K562 treated with DMSO at 1 percent for 24 hours (cell line): ENCODE measurements around the gene ATG9A. TPM values are rescaled to one million over a fixed set of nuclear protein-coding genes. Genes with fewer than 3 reads are reported as not detected.

Experiments
- total RNA-seq: library from RNA; unstranded; fragments of 300-600 nt; gene quantifications from 2 replicates; pipeline ENCODE4 v1.2.3, GENCODE V29; 2022; ENCODE audit warnings: low read depth; ENCODE audit not compliant: insufficient read depth

ATG9A gene, protein sequence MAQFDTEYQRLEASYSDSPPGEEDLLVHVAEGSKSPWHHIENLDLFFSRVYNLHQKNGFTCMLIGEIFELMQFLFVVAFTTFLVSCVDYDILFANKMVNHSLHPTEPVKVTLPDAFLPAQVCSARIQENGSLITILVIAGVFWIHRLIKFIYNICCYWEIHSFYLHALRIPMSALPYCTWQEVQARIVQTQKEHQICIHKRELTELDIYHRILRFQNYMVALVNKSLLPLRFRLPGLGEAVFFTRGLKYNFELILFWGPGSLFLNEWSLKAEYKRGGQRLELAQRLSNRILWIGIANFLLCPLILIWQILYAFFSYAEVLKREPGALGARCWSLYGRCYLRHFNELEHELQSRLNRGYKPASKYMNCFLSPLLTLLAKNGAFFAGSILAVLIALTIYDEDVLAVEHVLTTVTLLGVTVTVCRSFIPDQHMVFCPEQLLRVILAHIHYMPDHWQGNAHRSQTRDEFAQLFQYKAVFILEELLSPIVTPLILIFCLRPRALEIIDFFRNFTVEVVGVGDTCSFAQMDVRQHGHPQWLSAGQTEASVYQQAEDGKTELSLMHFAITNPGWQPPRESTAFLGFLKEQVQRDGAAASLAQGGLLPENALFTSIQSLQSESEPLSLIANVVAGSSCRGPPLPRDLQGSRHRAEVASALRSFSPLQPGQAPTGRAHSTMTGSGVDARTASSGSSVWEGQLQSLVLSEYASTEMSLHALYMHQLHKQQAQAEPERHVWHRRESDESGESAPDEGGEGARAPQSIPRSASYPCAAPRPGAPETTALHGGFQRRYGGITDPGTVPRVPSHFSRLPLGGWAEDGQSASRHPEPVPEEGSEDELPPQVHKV
- total RNA-seq = 39.6 and 40.5 TPM in 2 replicates

DNA sequence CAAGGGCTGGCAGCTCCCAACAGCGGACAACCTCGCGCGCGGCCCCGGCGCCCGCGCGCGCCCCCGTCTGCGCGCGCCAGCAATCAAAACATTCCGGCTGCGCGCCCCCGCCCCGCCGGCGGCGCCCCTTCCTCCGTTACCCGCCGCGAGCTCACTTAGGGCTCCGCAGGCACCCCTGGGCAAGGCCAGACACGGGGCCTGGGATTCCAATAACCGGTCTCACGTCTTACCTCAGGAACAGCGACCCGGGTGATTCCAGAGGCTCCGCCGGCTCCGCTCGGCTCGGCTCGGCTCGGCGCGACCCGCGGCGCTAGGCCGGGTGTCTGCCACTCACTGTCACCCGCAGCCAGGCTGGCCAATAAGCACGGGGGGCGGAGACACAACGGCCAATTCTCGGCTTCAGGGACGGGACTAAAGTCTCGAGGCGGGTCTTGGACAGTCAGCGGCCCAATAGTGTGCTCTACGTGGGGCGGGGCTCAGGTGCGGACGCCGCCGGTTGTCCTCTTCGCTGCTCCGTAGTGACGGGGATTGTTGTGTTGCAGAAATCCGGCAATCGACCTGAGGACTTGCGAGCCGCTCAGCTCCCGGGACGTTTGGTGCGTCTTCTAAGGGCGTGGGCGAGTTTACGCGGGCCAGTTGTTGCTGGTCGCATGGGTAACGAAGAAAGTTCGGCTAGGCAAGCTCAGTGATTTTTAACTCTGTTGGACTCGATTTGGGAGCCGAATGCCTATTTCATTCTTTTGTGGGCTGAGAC lies at the start of gene ATG9A, which contains the start of gene ANKZF1:
Gene ATG9A, minus strand, starts transcription at position 332 of the 754 bp plus-strand sequence. CDS start 1,612 bp downstream, outside the sequence.
Gene ANKZF1, plus strand, starts transcription at position 502 of the 754 bp plus-strand sequence. CDS start 452 bp downstream, outside the sequence.

DNA sequence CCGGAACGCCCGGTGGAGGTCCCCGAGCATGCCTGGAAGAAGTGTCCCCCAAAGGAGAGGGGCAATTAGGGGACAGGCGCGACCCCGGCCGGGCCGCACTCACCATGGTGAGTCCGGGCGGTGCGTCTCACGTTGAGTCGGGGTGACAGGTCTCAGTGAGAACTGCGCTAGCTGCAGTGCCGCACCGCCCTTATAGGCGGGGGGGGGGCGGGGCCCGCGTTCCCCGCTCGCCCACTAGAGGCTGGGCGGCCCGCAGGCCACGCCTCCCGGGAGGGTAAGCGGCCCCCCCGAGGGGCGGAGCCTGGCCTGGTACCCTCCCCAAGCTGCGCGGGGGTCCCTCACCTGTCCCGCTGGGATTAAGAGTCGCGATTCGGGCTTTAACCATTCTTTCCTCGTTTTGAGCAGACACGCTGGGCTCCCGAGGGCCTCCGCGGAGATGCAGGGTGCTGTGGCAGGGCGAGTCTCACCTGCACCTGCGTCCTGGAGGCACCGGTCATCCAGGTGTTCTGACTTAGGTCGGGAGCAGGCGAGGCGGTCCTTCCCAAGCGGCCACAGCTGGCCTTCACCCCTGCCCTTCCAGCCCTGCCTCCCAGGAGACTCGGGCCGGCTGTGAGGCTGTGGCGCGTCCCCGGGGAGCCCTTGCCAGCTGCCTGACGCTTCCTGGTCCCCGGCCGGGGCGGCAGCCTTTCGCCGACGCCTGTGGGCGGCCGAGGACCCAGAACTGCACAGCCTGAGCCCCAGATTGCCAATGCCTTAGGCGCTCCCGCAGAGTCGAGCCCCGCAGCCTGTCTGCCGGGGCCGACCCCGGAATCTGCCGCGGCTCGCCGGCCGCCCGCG lies 24.5 kb upstream of the ATG9A start, which contains the start of gene TUBA4A:
Gene TUBA4A, minus strand, starts transcription at position 166 of the 837 bp plus-strand sequence. Its CDS starts 60 bp downstream, at position 106.

DNA sequence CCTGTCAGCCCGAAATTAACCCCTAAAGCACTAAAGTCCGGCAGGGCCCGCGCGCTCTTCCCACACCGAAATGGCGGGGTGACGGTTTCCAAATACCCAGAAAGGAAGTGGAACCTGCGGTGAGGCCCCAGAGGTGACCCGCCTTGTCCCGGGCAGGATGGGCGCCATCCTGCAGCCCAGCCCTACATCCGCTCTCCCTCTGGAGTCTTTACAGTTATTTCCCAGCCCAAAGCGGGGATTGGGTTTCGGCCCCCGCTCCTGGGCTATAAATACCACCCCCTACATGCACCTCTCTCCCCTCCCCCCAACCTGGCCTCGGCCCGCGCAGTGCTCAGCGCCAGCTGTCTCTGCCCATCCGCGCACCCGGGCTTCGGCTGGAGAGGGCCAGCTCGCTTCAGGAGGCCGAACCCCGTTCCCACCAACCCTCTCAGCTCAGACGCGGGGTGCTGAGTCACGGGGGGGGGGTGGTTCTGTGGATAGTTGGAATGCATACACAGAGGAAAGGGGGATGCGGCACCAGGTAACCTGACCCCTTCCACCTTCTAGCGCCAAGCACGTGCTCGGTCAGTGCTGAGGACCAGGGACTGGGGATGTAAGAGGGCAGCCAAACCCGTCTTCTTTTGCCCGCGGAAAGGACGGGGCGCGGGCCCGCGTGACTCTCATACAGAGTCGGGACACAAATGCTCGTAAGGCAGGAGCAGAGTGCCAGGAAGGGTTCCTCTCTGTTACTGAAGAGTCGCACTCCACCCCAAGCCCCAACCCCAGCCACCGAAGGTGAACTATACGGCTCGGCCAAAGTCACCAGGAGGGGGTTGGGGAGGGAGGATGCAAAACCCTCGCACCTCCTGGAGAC lies 23.7 kb upstream of the ATG9A start, which contains the start of gene TUBA4B:
Gene TUBA4B, plus strand, starts transcription at position 344 of the 853 bp plus-strand sequence. Its CDS starts 165 bp downstream, at position 509.

DNA sequence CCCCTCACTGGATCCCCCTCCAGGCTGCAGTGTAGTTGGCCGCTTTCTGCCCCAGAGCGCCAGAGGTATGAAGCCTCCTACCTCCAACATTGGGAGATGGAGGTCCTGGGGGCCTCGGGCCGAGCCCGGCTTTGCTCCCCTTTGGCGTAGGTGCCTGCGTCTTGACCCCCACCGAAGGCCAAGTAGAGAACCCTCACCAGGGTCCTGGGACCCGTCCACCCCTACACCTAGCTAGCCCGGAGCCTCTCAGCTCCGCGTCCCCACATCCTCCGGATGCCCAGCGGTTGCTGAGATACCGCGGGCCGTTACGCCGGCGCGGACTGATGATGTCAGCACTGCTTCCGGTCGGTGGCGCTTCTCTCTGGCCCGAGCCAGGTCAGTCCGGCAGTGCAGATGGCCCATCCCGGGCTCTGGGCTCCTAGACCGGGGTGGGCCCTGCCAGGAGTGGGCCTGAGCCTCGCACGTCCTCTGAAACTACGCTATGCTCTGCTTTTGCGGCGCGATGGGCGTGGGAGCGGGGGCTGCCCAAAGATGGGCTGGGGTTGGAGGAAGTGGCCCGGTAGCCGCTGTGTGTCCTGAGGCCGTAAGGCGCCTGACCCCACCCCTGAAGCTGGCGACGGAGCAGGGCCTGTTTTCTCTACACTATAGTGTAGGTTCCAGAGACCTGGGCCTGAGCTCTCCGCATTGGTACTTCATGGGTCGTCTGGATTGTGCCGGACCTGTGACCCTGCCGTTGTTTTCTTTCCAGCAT lies 15.9 kb upstream of the ATG9A start, which contains the start of the genes GLB1L and STK16:
Gene GLB1L, minus strand, starts transcription at position 297 of the 751 bp plus-strand sequence. CDS start 1,871 bp downstream, outside the sequence.
Gene STK16, plus strand, starts transcription at position 332 of the 751 bp plus-strand sequence. CDS start 521 bp downstream, outside the sequence.

DNA sequence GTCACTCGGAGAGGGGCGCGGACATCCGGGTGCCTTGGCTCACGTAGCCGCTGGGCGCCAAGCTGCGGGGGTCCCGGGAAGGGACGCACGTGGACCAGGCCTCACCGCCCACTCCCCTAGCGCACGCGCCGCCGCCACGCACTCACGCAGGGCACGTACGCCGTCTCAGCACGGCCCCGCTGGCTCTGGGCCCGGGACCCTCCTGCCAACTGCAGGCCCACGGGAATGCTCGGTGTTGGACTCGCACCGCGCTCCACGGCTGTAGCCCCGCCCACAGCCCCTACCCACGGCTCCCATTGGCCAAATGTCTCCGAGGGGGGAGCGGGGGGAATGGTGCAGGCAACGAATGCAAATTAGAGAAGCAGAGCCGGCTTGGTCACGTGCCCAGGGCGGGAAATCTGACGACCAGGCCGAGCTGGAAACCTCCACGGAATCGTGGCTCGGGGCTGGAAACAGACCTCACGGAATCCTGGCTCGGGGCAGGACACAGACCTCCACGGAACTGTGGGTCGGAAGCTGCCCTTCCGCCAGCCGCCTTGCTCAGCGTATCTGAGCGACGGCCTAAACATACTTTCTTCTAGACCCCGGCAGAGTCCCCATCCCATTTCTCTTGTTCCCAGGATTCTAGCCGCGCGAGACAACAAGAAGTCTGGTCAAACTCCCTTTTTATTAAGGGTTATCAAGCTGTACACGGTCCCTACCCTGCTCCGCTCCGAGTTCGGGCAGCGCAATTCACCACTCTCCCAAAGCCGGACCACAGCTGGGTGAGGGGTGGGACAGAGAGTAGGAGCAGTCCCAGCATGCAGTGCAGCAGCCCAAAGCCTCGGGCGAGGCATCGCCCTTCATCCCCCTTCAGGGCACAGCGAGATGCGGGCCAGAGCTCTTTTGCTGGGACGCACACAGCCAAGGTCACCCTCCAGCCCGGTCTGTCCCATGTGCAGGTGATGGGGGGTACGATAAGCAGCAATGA lies 10.4 kb downstream of the ATG9A start, which contains the start of gene ABCB6:
Gene ABCB6, minus strand, starts transcription at position 227 of the 970 bp plus-strand sequence. CDS start 285 bp downstream, outside the sequence.

DNA sequence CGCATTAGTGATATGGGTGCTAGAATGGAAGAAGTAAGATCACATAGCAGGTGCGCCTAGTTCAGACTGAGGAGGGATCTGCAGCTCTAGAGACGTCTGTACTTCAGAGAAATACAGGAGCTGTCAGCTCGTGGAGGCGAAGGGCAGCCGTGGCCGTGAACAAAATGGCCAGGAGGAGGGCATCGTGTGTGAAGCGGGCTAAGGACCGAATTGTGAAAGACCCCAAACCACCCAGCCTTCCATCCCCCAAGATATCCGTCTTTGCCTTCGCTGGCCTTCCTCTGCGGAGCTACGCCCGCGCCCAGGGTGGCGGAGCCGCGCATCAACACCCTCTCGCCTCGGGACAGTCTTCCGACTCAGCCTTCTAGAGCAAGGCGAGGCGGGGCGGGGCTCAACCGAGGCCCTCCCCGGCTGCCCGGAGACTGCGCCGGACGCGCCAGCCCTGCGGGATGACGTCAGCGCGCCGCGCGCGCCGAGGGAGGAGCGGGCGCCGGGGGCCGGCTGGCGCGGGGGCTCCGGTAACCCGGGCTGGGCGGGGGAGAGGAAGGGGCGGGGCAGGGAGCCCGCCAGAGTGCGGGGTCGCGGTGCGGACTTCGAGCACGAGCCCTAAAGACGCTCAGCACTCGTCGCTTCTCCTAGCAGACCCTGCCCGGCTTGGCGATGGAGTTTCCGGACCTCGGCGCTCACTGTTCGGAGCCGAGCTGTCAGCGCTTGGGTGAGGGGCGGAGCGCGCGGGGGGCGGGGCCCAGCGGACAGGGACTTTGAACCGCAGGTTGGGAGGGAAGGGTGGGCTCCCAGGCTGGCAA lies 22.9 kb downstream of the ATG9A start, which contains the start of gene ZFAND2B:
Gene ZFAND2B, plus strand, starts transcription at position 455 of the 806 bp plus-strand sequence. Its CDS starts 206 bp downstream, at position 661.

DNA sequence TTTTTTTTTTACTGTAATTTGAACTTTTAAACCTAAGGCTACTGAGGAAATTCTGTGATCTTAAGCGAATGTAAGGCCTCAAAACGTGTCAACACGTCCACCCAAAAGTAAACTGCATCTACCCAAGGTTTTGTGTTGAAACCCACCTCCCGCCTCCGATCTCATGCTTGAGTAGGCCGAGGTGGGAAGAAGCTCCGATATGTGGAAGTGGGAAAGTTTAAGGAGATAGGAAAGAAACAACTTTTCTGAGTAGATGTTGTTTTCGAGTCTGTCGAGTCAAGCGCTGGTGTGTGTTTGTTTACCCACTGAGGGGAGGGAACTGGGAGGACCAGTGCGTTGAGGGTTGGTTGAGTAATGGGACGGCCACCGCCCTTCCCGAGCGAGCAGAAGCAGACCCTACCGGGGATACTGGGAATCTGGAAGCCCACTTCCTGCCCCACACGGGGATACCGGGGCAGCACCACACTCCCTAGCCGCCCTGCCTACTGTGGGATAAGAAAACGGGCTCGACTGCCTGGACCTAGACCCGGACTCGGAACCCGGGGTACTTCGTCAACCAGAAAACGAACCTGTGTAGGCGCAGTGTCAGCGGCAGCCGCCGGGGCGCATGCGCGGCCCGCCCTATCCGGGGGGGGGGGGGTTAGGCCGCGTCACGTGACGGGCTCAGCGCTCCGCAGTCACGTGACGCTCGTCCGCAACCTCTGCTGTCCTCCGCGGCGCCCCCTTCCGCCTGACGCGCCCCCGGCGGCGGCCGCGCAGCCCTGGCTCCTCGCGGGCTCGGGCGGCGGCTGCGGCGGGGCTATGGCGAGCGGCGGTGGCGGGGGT lies 51.7 kb downstream of the ATG9A start, which contains the start of gene RETREG2:
Gene RETREG2, plus strand, starts transcription at position 724 of the 825 bp plus-strand sequence. Its CDS starts 78 bp downstream, at position 802.

DNA sequence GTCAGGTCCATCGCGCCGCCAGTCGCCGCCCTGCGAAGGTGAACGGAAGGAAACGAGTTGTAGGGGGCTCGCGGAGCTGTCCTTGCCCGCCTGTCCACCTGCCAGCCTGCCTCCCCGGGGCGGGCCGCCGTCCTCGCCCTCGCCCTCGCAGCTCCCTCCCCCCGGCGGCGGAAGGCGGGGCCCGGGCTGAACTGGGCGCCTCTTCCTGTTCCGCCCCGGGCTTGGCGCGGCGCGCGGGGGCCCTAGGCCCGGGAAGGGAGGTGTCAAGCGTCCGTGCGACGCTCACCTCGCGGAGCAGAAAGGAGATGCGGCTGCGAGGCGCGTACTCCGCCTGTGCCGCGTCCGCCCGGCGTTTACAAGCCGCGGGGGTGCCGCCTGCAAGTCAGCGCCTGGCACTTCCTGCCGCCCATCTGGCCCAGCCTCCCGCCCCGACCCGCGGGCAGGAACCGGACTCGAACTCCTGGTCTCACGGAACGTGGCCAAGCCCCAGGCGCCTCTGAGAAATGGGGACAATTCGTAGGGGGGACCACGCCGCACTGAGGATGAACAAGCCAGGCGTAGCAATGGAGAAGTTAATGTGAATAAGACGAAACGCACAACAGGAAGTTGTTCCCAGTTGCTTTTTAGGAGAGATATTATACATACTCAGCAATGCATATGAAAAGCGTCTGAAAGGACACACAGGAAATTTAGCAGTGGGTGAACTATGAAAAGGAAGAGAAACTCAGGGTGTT lies 52.5 kb downstream of the ATG9A start, which contains the start of gene CNPPD1:
Gene CNPPD1, minus strand, starts transcription at position 108 of the 734 bp plus-strand sequence. Its CDS starts 97 bp downstream, at position 11.

DNA sequence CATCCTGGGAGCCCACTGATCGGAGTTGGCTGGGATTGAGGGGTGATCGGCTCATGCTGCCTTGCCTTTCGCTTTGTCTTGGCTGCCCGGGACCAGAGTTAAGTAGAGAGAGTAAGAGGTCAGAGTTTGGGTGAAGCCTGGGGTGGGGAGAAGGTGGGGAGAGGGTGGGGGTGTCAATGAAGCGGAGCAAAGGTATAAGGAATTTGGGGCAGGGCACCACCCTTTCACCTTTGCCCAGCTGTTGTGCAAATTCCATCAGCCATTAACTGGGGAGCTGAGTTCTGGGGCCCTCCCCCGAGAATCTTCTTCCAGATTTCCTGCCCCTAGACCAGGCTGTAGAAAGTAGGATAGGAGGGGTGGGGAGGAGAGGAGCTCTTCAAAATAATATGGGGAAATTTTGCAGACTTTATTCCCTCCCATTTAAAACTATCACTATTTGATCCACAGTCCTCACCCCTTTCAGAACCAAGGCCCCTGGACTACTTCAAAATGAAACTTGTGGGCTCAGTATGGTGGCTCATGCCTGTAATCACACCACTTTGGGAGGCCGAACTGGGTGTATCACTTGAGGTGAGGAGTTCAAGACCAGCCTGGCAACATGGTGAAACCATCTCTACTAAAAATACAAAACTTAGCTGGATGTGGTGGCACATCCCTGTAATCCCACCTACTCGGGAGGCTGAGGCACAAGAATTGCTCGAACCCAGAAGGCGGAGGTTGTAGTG lies 59.3 kb downstream of the ATG9A start, which contains the start of gene SLC23A3:
Gene SLC23A3, minus strand, starts transcription at position 100 of the 725 bp plus-strand sequence. Its CDS starts 45 bp downstream, at position 55.

Other genes with a start within 250 kb of the ATG9A start
- 0.69 and 0.71 TPM in 2 replicates for gene FEV, start 244.5 kb downstream of the ATG9A start, total RNA-seq
- gene CRYBA2, start 236.2 kb downstream of the ATG9A start, total RNA-seq = not detected in 2 replicates
- gene CFAP65, start 188.1 kb downstream of the ATG9A start, total RNA-seq = not detected in 2 replicates
- not detected in 2 replicates for gene IHH, start 168.7 kb downstream of the ATG9A start, total RNA-seq
- 12.2 and 12.3 TPM in 2 replicates for gene NHEJ1, start 68.8 kb downstream of the ATG9A start, total RNA-seq
- gene SLC23A3, start 59.6 kb downstream of the ATG9A start, total RNA-seq = 0.38 and 0.43 TPM in 2 replicates
- 65.7 and 71.2 TPM in 2 replicates for gene CNPPD1, start 52.7 kb downstream of the ATG9A start, total RNA-seq
- 34.7 and 36.3 TPM in 2 replicates for gene RETREG2, start 51.4 kb downstream of the ATG9A start, total RNA-seq
- gene ZFAND2B, start 22.9 kb downstream of the ATG9A start, total RNA-seq = 39.5 and 43.7 TPM in 2 replicates
- gene ABCB6, start 10.7 kb downstream of the ATG9A start, total RNA-seq = 21.7 and 26.6 TPM in 2 replicates
- 27.6 and 28.6 TPM in 2 replicates for gene ANKZF1, start 170 bp upstream of the ATG9A start, total RNA-seq
- 5.0 and 5.2 TPM in 2 replicates for gene GLB1L, start 15.8 kb upstream of the ATG9A start, total RNA-seq
- 19.6 and 19.8 TPM in 2 replicates for gene STK16, start 15.8 kb upstream of the ATG9A start, total RNA-seq
- gene TUBA4B, start 23.6 kb upstream of the ATG9A start, total RNA-seq = not detected in 2 replicates
- gene TUBA4A, start 24.3 kb upstream of the ATG9A start, total RNA-seq = 88.8 and 98.5 TPM in 2 replicates
- gene DNAJB2, start 49.7 kb upstream of the ATG9A start, total RNA-seq = 34.4 and 41.9 TPM in 2 replicates
- 0.42 TPM in 1 of 2 replicates, not detected in the other for gene PTPRN, start 79.8 kb upstream of the ATG9A start, total RNA-seq
- gene RESP18, start 103.1 kb upstream of the ATG9A start, total RNA-seq = not detected in 2 replicates
- gene DNPEP, start 158.3 kb upstream of the ATG9A start, total RNA-seq = 73.1 and 77.1 TPM in 2 replicates
- gene DES, start 188.7 kb upstream of the ATG9A start, total RNA-seq = 21.0 TPM in 2 replicates
- 13.5 and 19.0 TPM in 2 replicates for gene SPEG, start 205.2 kb upstream of the ATG9A start, total RNA-seq